Liver (tissue), 9 donors: ENCODE measurements around the gene CYP11A1. TPM values are rescaled to one million over a fixed set of nuclear protein-coding genes. Genes with fewer than 3 reads are reported as not detected.

ENCODE experiments used
- DNase-seq: peaks from one replicate; pipeline ENCODE4 v3.0.0-alpha.2; 2017; ENCODE audit warnings: low spot score
- H3K27ac ChIP-seq, 2 donors: one replicate each; pipeline ENCODE4 v1.7.0; 2013; ENCODE audit warnings: inconsistent platforms in 2 of 2, low read length in 2 of 2, control low read depth in 1 of 2, low read depth in 1 of 2, mild to moderate bottlenecking in 1 of 2
- H3K27me3 ChIP-seq, 4 donors: one replicate each; pipeline versions ENCODE4 v1.6.1 to v1.7.0; 2013; ENCODE audit warnings: low read length in 3 of 4, inconsistent platforms in 1 of 4, mild to moderate bottlenecking in 1 of 4, moderate library complexity in 1 of 4; ENCODE audit not compliant: control insufficient read depth in 4 of 4, insufficient read depth in 4 of 4
- H3K36me3 ChIP-seq, 4 donors: one replicate each; pipeline versions ENCODE4 v1.6.1 to v1.7.0; 2013; ENCODE audit warnings: low read length in 3 of 4, mild to moderate bottlenecking in 3 of 4, low read depth in 1 of 4, moderate library complexity in 1 of 4; ENCODE audit not compliant: control insufficient read depth in 4 of 4, insufficient read depth in 3 of 4
- H3K4me1 ChIP-seq, 4 donors: one replicate each; pipeline versions ENCODE4 v1.6.1 to v1.7.0; 2013; ENCODE audit warnings: low read length in 3 of 4, mild to moderate bottlenecking in 3 of 4, moderate library complexity in 1 of 4; ENCODE audit not compliant: control insufficient read depth in 4 of 4, insufficient read depth in 4 of 4
- H3K4me3 ChIP-seq, 3 donors: one replicate each; pipeline versions ENCODE4 v1.6.1 to v1.7.0; 2013; ENCODE audit warnings: low read length in 3 of 3, control low read depth in 1 of 3, low read depth in 1 of 3, mild to moderate bottlenecking in 1 of 3
- H3K9ac ChIP-seq, 2 donors: one replicate each; pipeline ENCODE4 v1.7.0; 2013; ENCODE audit warnings: low read length in 2 of 2, mild to moderate bottlenecking in 2 of 2, moderate library complexity in 2 of 2, control low read depth in 1 of 2, low read depth in 1 of 2
- H3K9me3 ChIP-seq, 4 donors: one replicate each; pipeline versions ENCODE4 v1.6.1 to v1.7.0; 2013; ENCODE audit warnings: low read length in 3 of 4; ENCODE audit not compliant: control insufficient read depth in 4 of 4
- EGR1 ChIP-seq, 2 donors: IDR thresholded peaks; 2 replicates each; pipeline ENCODE4 v1.6.1; 2016 to 2018; ENCODE audit warnings: antibody characterized with exemption in 2 of 2, low read depth in 2 of 2
- FOXA1 ChIP-seq: IDR thresholded peaks from 2 replicates; pipeline ENCODE4 v1.6.1; 2016; ENCODE audit warnings: antibody characterized with exemption
- FOXA2 ChIP-seq: IDR thresholded peaks from 2 replicates; pipeline ENCODE4 v1.6.1; 2016; ENCODE audit warnings: antibody characterized with exemption
- GABPA ChIP-seq, 2 donors: IDR thresholded peaks in 1 of 2; conservative IDR thresholded peaks in 1 of 2; 2 replicates each; pipeline ENCODE4 v1.6.1; 2016; ENCODE audit warnings: antibody characterized with exemption in 2 of 2, mild to moderate bottlenecking in 1 of 2, moderate library complexity in 1 of 2
- HNF4A ChIP-seq, 2 donors: conservative IDR thresholded peaks; 2 replicates each; pipeline ENCODE4 v1.6.1; 2016; ENCODE audit warnings: antibody characterized with exemption in 2 of 2, mild to moderate bottlenecking in 2 of 2
- HNF4G ChIP-seq: IDR thresholded peaks from 2 replicates; pipeline ENCODE4 v1.6.1; 2016; ENCODE audit warnings: antibody characterized with exemption
- JUND ChIP-seq, 2 donors: IDR thresholded peaks; 2 replicates each; pipeline ENCODE4 v1.6.1; 2016; ENCODE audit warnings: antibody characterized with exemption in 2 of 2
- NR2F2 ChIP-seq: IDR thresholded peaks from 2 replicates; pipeline ENCODE4 v1.6.1; 2016; ENCODE audit warnings: antibody characterized with exemption
- RAD21 ChIP-seq, 2 donors: IDR thresholded peaks; 2 replicates each; pipeline ENCODE4 v1.6.1; 2016; ENCODE audit warnings: antibody characterized with exemption in 2 of 2, mild to moderate bottlenecking in 2 of 2
- RXRA ChIP-seq, 2 donors: IDR thresholded peaks; 2 replicates each; pipeline ENCODE4 v1.6.1; 2017 to 2018; ENCODE audit warnings: antibody characterized with exemption in 2 of 2, mild to moderate bottlenecking in 1 of 2
- SP1 ChIP-seq: IDR thresholded peaks from 2 replicates; pipeline ENCODE4 v1.6.1; 2018; ENCODE audit warnings: antibody characterized with exemption, mild to moderate bottlenecking
- TAF1 ChIP-seq: conservative IDR thresholded peaks from 2 replicates; pipeline ENCODE4 v1.6.1; 2016; ENCODE audit warnings: antibody characterized with exemption, mild to moderate bottlenecking
- YY1 ChIP-seq: IDR thresholded peaks from 2 replicates; pipeline ENCODE4 v1.6.1; 2016; ENCODE audit warnings: antibody characterized with exemption, mild to moderate bottlenecking
- WGBS: extraction: QIAGEN DNeasy Blood & Tissue Kit; methylation state at CpG from one replicate; pipeline ENCODE4 v1.1.7; 2013; 5-methylcytosine and 5-hydroxymethylcytosine counted together
- polyA plus RNA-seq, 2 donors: library from polyadenylated mRNA; stranded (reverse) in 1 of 2; unstranded in 1 of 2; fragments of 200-250 nt in 1 of 2; fragments of >200 nt in 1 of 2; fragmentation: Nextera tagmentation in 1 of 2; extraction: Ambion mirVana in 1 of 2; gene quantifications; one replicate each; pipeline versions ENCODE4 v1.2.1 to v1.2.3, GENCODE V29; 2013 to 2015
- total RNA-seq, 2 donors: library from RNA; depleted of rRNA; stranded (reverse); fragments of >200 nt; gene quantifications; one replicate each; pipeline ENCODE4 v1.2.3, GENCODE V29; 2014
- TF ChIP-seq, protein P1 (sequence below): IDR thresholded peaks from 2 replicates; pipeline ENCODE4 v1.6.1; 2016; ENCODE audit warnings: antibody characterized with exemption
- TF ChIP-seq, protein P2 (sequence below): IDR thresholded peaks from 2 replicates; pipeline ENCODE4 v1.6.1; 2016; ENCODE audit warnings: antibody characterized with exemption, mild to moderate bottlenecking
- TF ChIP-seq, protein P3 (sequence below): IDR thresholded peaks from 2 replicates; pipeline ENCODE4 v1.6.1; 2016; ENCODE audit warnings: antibody characterized with exemption
- TF ChIP-seq, protein P4 (sequence below): IDR thresholded peaks from 2 replicates; pipeline ENCODE4 v1.6.1; 2016; ENCODE audit warnings: antibody characterized with exemption
- TF ChIP-seq, protein P5 (sequence below): fragments of 150-350 bp; IDR thresholded peaks from 2 replicates; pipeline ENCODE4 v1.5.1; 2017; ENCODE audit warnings: improper control_type of control experiment, low read depth, low read length; ENCODE audit not compliant: missing input control
- donor health status: healthy.
- donor health status: healthy.
- donor health status: healthy.
- donor health status: healthy.
- donor health status: healthy.

The CYP11A1 gene
- total and polyA plus RNA-seq, 4 donors: 0.47 to 2.3 (median 1.9) TPM

DNA sequence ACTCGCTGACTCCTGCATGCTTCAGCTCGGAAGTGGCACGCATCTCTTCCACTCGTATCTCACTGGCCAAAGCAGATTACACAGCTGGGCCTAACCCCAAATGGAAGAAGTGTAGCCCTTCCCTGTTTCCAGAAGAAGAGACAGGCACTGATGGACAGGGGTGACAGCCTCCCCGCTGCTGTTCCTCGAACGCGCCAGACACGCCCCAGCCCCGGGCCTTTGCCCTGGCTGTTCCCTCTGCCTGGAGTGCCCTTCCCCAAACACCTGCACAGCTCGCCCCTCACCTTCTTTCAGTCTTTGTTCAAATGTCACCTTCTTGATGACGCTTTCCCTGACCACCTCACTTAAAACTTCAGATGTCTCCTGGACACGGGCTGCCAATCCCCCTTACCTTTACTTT is 26.0 kb upstream of the CYP11A1 start:
- H3K9me3 ChIP-seq: no peaks in the 10 kb centered on the region

DNA sequence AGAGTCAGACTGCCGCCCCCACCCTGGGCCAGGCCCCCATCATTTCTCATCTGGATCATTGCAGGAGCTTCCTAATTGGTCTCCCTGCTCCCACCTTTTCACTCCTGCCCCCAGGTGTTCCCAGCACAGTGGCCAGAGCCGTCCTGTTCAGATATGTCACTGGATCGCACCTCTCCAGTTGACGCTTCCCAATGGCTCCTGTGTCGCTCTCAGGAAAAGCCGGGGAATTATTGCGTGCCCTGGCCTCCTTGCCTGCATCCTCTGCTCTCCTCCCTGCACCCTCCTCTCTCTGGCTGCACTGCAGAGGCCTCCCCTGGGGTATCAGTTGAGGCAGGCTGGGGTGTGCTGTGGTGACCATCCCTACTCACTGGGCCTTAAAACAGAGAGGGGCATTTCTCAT is 25.5 kb upstream of the CYP11A1 start:
- Histone ChIP-seq H3K9me3 (no peaks in the 10 kb centered on the region), H3K36me3 (no peaks in the 10 kb centered on the region), H3K4me1 (no peaks in the 10 kb centered on the region), H3K4me3 (no peak overlapping the region), H3K27ac (no peak overlapping the region), H3K9ac (no peak overlapping the region), H3K27me3 (no peaks in the 10 kb centered on the region)
- TF ChIP-seq YY1: no peak
- no peak for TF ChIP-seq HNF4G
- TF ChIP-seq SP1: no peak
- TF ChIP-seq, protein P1, sequence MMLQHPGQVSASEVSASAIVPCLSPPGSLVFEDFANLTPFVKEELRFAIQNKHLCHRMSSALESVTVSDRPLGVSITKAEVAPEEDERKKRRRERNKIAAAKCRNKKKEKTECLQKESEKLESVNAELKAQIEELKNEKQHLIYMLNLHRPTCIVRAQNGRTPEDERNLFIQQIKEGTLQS: no peak
- no peak for TF ChIP-seq GABPA (IDR thresholded peaks at IDR 0.05 in 1 of 2, conservative IDR thresholded peaks at IDR 0.05 in 1 of 2)
- no peak for TF ChIP-seq FOXA2
- no peak for TF ChIP-seq FOXA1
- TF ChIP-seq, protein P2, sequence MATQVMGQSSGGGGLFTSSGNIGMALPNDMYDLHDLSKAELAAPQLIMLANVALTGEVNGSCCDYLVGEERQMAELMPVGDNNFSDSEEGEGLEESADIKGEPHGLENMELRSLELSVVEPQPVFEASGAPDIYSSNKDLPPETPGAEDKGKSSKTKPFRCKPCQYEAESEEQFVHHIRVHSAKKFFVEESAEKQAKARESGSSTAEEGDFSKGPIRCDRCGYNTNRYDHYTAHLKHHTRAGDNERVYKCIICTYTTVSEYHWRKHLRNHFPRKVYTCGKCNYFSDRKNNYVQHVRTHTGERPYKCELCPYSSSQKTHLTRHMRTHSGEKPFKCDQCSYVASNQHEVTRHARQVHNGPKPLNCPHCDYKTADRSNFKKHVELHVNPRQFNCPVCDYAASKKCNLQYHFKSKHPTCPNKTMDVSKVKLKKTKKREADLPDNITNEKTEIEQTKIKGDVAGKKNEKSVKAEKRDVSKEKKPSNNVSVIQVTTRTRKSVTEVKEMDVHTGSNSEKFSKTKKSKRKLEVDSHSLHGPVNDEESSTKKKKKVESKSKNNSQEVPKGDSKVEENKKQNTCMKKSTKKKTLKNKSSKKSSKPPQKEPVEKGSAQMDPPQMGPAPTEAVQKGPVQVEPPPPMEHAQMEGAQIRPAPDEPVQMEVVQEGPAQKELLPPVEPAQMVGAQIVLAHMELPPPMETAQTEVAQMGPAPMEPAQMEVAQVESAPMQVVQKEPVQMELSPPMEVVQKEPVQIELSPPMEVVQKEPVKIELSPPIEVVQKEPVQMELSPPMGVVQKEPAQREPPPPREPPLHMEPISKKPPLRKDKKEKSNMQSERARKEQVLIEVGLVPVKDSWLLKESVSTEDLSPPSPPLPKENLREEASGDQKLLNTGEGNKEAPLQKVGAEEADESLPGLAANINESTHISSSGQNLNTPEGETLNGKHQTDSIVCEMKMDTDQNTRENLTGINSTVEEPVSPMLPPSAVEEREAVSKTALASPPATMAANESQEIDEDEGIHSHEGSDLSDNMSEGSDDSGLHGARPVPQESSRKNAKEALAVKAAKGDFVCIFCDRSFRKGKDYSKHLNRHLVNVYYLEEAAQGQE: no peak
- TF ChIP-seq TAF1: no peak
- TF ChIP-seq, protein P3, sequence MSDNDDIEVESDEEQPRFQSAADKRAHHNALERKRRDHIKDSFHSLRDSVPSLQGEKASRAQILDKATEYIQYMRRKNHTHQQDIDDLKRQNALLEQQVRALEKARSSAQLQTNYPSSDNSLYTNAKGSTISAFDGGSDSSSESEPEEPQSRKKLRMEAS: no peak
- TF ChIP-seq NR2F2: no peak
- no peak for TF ChIP-seq HNF4A (conservative IDR thresholded peaks at IDR 0.05)
- TF ChIP-seq, protein P4, sequence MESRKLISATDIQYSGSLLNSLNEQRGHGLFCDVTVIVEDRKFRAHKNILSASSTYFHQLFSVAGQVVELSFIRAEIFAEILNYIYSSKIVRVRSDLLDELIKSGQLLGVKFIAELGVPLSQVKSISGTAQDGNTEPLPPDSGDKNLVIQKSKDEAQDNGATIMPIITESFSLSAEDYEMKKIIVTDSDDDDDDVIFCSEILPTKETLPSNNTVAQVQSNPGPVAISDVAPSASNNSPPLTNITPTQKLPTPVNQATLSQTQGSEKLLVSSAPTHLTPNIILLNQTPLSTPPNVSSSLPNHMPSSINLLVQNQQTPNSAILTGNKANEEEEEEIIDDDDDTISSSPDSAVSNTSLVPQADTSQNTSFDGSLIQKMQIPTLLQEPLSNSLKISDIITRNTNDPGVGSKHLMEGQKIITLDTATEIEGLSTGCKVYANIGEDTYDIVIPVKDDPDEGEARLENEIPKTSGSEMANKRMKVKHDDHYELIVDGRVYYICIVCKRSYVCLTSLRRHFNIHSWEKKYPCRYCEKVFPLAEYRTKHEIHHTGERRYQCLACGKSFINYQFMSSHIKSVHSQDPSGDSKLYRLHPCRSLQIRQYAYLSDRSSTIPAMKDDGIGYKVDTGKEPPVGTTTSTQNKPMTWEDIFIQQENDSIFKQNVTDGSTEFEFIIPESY: no peak
- no peak for TF ChIP-seq RAD21 (IDR thresholded peaks at IDR 0.05)
- no peak for TF ChIP-seq RXRA (IDR thresholded peaks at IDR 0.05)
- no peak for TF ChIP-seq EGR1 (IDR thresholded peaks at IDR 0.05; ENCODE audit: low read depth in 2 of 2)
- TF ChIP-seq, protein P5, sequence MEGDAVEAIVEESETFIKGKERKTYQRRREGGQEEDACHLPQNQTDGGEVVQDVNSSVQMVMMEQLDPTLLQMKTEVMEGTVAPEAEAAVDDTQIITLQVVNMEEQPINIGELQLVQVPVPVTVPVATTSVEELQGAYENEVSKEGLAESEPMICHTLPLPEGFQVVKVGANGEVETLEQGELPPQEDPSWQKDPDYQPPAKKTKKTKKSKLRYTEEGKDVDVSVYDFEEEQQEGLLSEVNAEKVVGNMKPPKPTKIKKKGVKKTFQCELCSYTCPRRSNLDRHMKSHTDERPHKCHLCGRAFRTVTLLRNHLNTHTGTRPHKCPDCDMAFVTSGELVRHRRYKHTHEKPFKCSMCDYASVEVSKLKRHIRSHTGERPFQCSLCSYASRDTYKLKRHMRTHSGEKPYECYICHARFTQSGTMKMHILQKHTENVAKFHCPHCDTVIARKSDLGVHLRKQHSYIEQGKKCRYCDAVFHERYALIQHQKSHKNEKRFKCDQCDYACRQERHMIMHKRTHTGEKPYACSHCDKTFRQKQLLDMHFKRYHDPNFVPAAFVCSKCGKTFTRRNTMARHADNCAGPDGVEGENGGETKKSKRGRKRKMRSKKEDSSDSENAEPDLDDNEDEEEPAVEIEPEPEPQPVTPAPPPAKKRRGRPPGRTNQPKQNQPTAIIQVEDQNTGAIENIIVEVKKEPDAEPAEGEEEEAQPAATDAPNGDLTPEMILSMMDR: no peak
- TF ChIP-seq JUND (IDR thresholded peaks at IDR 0.05): no peak
- DNase-seq: no peak
- WGBS: 90% methylated on average over 7 of the region's 7 CpGs

More for the DNA sequence above, 26.0 kb upstream of the CYP11A1 start:
- Histone ChIP-seq H3K9ac (no peak overlapping the region), H3K4me1 (no peaks in the 10 kb centered on the region), H3K27me3 (no peaks in the 10 kb centered on the region), H3K4me3 (no peak overlapping the region), H3K27ac (no peak overlapping the region), H3K36me3 (no peaks in the 10 kb centered on the region)
- TF ChIP-seq GABPA (IDR thresholded peaks at IDR 0.05 in 1 of 2, conservative IDR thresholded peaks at IDR 0.05 in 1 of 2) (no peak), EGR1 (IDR thresholded peaks at IDR 0.05; ENCODE audit: low read depth in 2 of 2) (no peak), SP1 (no peak), TAF1 (no peak), JUND (IDR thresholded peaks at IDR 0.05) (no peak), HNF4G (no peak), YY1 (no peak), HNF4A (conservative IDR thresholded peaks at IDR 0.05) (no peak), NR2F2 (no peak)
- TF ChIP-seq, protein P1: no peak
- WGBS: 89% methylated on average over 13 of the region's 13 CpGs
- no peak for DNase-seq
